Kidney tubule cell (primary cell): ENCODE data around the gene CLPTM1.
A peak's percentile ranks its signal among the peaks of the same experiment; 100 is the strongest.
"Not testable (repeated sequence)": the region's sequence is repeated elsewhere in the genome, so short reads cannot be mapped to it uniquely, and the experiment has no call there.

Experiments
- DNase-seq: peaks from one replicate; pipeline ENCODE4 v3.0.0-alpha.2; 2018; ENCODE audit warnings: low spot score

CLPTM1 gene

DNA sequence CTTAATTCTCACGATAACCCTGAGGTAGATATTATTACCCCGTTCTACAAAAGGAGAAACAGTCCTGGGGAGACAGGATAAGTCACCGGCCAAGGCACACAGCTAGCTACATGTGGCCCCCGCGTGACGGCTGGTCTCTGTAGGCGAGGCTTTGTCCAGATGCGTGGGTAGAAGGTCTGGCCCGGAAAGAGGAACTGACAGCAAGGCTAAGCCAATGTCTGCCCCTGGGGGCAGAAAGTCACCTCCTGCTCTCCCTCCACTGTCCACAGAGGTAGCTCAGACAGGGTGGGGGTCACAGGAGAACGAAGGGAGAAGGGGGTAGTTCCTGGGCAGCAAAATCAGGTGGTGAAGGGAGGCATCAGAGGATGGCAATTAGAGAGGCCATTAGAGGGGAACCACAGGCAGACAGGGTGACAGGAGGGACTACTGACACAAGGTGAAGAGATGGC is 11.4 kb upstream of the CLPTM1 start:
- DNase-seq = no peak

DNA sequence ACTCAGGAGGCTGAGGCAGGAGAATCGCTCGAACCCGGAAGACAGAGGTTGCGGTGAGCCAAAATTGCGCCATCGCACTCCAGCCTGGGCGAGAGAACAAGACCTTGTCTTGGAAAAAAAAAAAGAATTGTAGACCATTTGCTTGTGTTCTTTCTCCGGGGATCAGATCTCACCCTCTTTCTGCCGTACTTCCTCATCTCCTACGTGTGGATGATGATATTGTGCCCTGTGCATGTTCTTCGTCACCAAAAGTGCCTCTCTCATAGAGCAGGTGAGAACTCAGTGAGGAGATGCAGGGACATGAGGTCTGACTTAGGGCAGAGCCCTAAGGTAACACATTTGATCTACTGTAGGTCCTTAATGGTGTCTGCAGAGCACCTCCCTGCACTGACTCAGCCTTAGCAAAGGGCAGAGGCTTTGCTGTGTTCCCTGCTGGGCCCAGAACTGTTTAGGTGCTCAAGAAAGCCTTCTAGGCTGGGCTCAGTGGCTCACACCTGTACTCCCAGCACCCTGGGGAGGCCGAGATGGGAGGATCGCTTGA is 8.1 kb upstream of the CLPTM1 start:
- DNase-seq = no peak

DNA sequence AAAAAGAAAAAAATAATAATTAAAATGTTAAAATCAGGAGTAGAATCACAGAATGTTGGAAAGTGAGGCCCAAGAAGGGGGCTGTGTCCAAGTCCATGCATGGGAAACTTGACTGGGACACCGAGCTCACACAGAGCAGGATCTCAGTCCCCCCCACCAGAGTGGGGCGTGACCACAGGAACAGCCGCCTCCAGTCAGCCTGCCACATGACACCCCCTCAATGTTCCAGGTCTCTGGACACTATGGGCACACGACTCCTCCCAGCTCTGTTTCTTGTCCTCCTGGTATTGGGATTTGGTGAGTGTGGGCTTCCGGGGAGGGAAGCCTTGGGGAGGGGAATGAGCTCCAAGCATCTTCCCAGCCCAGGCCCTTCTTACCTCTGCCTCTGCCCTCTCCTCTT is 6.9 kb upstream of the CLPTM1 start:
- no peak for DNase-seq

GRCh38 chr19:44948763-44949374 is 6.3 kb upstream of the CLPTM1 start:
- DNase-seq = no peak

GRCh38 chr19:44949550-44949949 is 5.6 kb upstream of the CLPTM1 start:
- no peak for DNase-seq

GRCh38 chr19:44951179-44952159 is 3.7 kb upstream of the CLPTM1 start:
- DNase-seq = peak; percentile 77

GRCh38 chr19:44954278-44954648 is 917 bp upstream of the CLPTM1 start:
- no peak for DNase-seq

- peak; percentile 14 for DNase-seq
These were observed 592 bp downstream of the CLPTM1 start for GRCh38 chr19:44955505-44956439.

- DNase-seq = peak; percentile 80
These were observed 2.3 kb downstream of the CLPTM1 start for GRCh38 chr19:44957526-44957925.

- DNase-seq = no peak
These were observed 2.9 kb downstream of the CLPTM1 start for GRCh38 chr19:44958090-44958489.

DNA sequence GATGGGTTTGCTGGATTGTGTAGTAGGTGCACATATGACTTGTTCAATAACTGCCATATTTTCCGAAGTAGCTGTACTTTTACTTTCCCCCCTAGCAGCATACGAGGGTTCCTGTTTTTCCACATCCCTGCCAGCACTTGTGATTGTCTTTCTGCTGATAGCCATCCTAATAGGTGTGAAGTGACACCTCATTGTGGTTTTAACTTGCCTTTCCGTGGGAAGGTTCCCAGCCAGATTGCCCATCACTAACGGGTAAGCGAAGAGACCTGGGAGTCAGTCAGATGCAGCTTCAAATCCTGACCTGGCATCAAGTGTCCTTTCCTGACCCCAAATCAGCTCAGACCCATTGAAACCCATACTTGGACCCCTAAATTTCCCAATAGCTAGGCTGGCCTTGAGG is 4.5 kb downstream of the CLPTM1 start:
- DNase-seq = no peak

- DNase-seq = no peak
These were observed 5.9 kb downstream of the CLPTM1 start for GRCh38 chr19:44960906-44961728.

- DNase-seq = no peak
These were observed 6.6 kb downstream of the CLPTM1 start for GRCh38 chr19:44961821-44962220.

GRCh38 chr19:44968118-44968517 is 12.9 kb downstream of the CLPTM1 start:
- DNase-seq = no peak

DNA sequence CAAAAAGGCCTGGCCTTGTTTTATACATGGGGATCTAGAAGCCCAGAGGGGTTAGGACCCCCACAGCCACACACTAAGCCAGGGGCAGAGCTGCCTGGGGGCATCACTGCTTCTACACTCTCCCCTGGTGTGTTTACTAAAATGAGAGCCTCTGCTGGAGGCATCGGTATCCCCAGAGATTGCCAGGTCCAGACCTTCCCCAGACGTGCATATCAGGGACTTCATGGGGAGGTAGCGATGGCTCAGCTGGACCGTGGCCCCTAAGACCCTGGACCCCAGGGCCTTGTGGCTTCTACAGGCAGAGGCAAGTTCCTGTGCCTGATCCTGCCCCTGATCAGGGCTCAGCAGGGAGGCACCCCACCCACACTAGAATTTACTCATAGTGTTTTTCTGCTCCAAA is 13.5 kb downstream of the CLPTM1 start:
- no peak for DNase-seq

DNA sequence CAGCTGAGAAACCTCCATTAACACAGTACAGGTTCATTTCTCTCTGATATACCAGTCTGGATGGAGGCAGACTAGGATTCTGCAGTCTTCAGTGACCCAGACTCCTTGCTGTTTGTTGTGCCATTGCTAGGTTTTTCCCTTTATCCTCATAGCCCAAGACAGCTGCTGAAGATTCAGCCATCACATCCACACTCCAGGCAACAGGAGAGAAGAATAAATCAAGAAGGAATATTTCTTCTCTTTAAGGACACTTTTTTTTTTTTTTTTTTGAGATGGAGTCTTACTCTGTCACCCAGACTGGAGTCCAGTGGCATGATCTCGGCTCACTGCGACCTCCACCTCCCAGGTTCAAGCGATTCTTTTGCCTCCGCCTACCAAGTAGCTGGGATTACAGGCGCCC is 14.3 kb downstream of the CLPTM1 start:
- no peak for DNase-seq

DNA sequence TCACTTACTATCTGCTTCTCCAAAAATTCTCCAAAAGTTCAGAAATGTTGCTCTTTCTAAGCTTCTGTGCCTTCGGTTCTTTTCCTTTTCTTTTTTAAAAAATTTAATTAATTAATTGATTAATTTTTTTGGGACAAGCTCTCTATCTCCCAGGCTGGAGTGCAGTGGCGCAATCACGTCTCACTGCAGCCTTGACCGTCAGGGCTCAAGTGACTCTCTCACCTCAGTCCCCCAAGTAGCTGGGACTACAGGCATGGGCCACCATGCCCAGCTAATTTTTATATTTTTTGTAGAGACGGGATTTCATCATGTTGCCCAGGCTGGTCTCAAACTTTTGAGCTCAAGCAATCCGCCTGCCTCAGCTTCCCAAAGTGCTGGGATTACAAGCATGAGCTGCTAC is 16.3 kb downstream of the CLPTM1 start:
- not testable (repeated sequence) for DNase-seq

DNA sequence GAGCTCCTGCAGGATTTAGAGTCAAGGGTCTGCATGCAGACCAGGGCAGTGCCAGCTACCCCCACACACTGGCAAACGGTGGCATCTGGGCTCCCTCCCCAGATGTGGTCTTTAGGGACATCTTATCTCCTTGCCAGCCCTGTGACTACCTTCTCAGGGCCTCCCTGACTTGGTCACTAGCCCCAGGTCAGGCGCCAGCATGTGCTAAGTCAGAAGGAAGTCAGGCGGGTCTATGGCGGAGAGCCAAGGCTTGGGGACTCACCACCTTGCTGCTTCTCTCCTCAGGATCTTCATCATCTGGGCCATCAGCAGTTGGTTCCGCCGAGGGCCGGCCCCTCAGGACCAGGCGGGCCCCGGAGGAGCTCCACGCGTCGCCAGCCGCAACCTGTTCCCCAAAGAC is 17.6 kb downstream of the CLPTM1 start:
- DNase-seq = no peak

- no peak for DNase-seq
These were observed 19.0 kb downstream of the CLPTM1 start for GRCh38 chr19:44973982-44974735.

DNA sequence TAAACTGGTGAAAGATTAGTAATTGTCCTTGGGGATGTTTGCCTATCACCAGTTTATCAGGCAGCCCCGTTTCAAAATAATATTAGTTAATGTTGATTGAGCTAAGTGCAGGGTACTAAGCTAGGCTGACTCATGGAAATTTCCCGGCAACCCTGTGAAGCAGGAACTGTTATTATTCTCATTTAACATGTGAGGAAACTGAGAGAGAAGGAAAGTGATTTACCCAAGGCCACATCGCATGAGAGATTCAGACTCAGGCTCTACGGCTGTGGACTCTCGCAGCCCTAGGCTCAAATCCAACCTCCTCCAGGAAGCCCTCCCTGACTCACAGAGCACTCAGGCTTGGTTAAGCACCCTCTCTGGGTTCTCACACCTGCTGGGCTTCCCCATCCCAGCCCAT is 19.7 kb downstream of the CLPTM1 start:
- DNase-seq = no peak
